ENCODE results near the gene KIF26B. TPM values are rescaled to one million over a fixed set of nuclear protein-coding genes. Genes with fewer than 3 reads are reported as not detected.

KIF26B gene
- polyA plus RNA-seq, 1 of the 3 experiments (the other 2 are of a cell fraction), result 2.6 TPM

DNA sequence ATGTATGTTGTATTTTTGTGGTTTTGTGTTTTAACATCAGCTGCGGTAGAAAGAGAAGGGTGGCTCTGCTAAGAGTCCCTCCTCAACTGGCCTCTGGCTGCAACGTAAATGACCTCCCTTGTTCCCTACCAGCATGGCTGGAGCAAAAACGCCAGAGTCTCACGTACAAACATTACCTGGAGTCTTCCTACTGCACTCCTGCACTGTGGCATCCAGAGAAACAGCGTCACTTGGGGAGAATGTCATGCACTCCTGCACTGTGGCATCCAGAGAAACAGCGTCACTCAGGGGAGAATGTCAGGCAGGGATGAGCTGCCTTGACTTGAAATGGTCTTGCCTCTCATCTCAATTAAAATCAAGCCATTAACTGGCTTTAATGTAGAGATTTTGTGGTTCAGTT is 314.2 kb downstream of the KIF26B start:
- Histone ChIP-seq H3K4me3 (ENCODE audit: low read depth in 2 of 2, low read length in 1 of 2) (no peak overlapping the region), H3K4me2 (no peak overlapping the region), H3K79me2 (ENCODE audit: insufficient read depth) (no peaks in the 10 kb centered on the region), H3F3A (replicated peaks; ENCODE audit: insufficient read depth) (no peaks in the 10 kb centered on the region), H4K20me1 (ENCODE audit: insufficient read depth) (no peaks in the 10 kb centered on the region), H3K4me1 (ENCODE audit: control insufficient read depth in 1 of 2, insufficient read depth in 2 of 2, low read depth in 1 of 2, low read length in 1 of 2) (peaks cover 0 to 2% of the 10 kb centered on the region in 2 experiments; a peak in 1 of 4 replicates), H2AFZ (ENCODE audit: low read depth) (no peak overlapping the region), H3K9me3 (no peaks in the 10 kb centered on the region), H3K27ac (ENCODE audit: low read depth in 2 of 2, low read length in 1 of 2) (no peak overlapping the region), H3K9me2 (no peaks in the 10 kb centered on the region), H3K9ac (no peak overlapping the region), H3K27me3 (ENCODE audit: insufficient read depth) (no peaks in the 10 kb centered on the region), H3K36me3 (replicated peaks in 1 of 2; ENCODE audit: control insufficient read depth in 1 of 2, insufficient read depth in 2 of 2, low read length in 1 of 2) (peaks cover 0 to 14% of the 10 kb centered on the region in 2 experiments)
- TF ChIP-seq MEF2A (IDR thresholded peaks at IDR 0.05; ENCODE audit: borderline replicate concordance, low read depth) (no peak), EP300 (IDR thresholded peaks at IDR 0.05; ENCODE audit: borderline replicate concordance in 1 of 2, low read depth in 1 of 2, low read length in 1 of 2) (no peak), EZH2phosphoT487 (IDR thresholded peaks at IDR 0.05; ENCODE audit: borderline replicate concordance, low read depth) (no peak), RXRA (IDR thresholded peaks at IDR 0.05; ENCODE audit: borderline replicate concordance, low read depth) (no peak), TCF12 (IDR thresholded peaks at IDR 0.05) (no peak), FOXJ3 (CRISPR knock-in tag; IDR thresholded peaks at IDR 0.05) (no peak), JUND (IDR thresholded peaks at IDR 0.05) (no peak), MXI1 (IDR thresholded peaks at IDR 0.05; ENCODE audit: low read depth, low read length) (no peak), RCOR1 (IDR thresholded peaks at IDR 0.05; ENCODE audit: low read length) (no peak), NRF1 (IDR thresholded peaks at IDR 0.05; ENCODE audit: low read depth, low read length) (no peak), NFIC (IDR thresholded peaks at IDR 0.05; ENCODE audit: borderline replicate concordance) (no peak), TAF1 (IDR thresholded peaks at IDR 0.05; ENCODE audit: borderline replicate concordance, low read depth, low read length) (no peak), TEAD4 (IDR thresholded peaks at IDR 0.05; ENCODE audit: borderline replicate concordance, insufficient read depth) (no peak)
- TF ChIP-seq, protein P1, sequence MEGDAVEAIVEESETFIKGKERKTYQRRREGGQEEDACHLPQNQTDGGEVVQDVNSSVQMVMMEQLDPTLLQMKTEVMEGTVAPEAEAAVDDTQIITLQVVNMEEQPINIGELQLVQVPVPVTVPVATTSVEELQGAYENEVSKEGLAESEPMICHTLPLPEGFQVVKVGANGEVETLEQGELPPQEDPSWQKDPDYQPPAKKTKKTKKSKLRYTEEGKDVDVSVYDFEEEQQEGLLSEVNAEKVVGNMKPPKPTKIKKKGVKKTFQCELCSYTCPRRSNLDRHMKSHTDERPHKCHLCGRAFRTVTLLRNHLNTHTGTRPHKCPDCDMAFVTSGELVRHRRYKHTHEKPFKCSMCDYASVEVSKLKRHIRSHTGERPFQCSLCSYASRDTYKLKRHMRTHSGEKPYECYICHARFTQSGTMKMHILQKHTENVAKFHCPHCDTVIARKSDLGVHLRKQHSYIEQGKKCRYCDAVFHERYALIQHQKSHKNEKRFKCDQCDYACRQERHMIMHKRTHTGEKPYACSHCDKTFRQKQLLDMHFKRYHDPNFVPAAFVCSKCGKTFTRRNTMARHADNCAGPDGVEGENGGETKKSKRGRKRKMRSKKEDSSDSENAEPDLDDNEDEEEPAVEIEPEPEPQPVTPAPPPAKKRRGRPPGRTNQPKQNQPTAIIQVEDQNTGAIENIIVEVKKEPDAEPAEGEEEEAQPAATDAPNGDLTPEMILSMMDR (IDR thresholded peaks at IDR 0.05), result no peak
- TF ChIP-seq, protein P2, sequence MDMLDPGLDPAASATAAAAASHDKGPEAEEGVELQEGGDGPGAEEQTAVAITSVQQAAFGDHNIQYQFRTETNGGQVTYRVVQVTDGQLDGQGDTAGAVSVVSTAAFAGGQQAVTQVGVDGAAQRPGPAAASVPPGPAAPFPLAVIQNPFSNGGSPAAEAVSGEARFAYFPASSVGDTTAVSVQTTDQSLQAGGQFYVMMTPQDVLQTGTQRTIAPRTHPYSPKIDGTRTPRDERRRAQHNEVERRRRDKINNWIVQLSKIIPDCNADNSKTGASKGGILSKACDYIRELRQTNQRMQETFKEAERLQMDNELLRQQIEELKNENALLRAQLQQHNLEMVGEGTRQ (IDR thresholded peaks at IDR 0.05; ENCODE audit: borderline replicate concordance, low read depth, low read length), result no peak
- TF ChIP-seq, protein P3, sequence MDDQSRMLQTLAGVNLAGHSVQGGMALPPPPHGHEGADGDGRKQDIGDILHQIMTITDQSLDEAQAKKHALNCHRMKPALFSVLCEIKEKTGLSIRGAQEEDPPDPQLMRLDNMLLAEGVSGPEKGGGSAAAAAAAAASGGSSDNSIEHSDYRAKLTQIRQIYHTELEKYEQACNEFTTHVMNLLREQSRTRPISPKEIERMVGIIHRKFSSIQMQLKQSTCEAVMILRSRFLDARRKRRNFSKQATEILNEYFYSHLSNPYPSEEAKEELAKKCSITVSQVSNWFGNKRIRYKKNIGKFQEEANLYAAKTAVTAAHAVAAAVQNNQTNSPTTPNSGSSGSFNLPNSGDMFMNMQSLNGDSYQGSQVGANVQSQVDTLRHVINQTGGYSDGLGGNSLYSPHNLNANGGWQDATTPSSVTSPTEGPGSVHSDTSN (IDR thresholded peaks at IDR 0.05), result no peak
- no peak for DNase-seq
- POLR2A ChIA-PET, result no interaction called here
- WGBS (ENCODE audit: low lambda C conversion rate), result 89% methylated on average over 6 of the region's 6 CpGs
- CTCF ChIA-PET, result interaction anchor here (0.7 kb wide), 1 partner anchor 10 kb away, joined by 3 read pairs; no protein-coding TSS in a partner anchor

Data from SK-N-SH (cell line).